ENCODE measurements around the gene RNFT2. TPM values are rescaled to one million over a fixed set of nuclear protein-coding genes. Genes with fewer than 3 reads are reported as not detected.

RNFT2 gene
- total RNA-seq, 1 experiment from 2014 or later: 12.6 TPM

DNA sequence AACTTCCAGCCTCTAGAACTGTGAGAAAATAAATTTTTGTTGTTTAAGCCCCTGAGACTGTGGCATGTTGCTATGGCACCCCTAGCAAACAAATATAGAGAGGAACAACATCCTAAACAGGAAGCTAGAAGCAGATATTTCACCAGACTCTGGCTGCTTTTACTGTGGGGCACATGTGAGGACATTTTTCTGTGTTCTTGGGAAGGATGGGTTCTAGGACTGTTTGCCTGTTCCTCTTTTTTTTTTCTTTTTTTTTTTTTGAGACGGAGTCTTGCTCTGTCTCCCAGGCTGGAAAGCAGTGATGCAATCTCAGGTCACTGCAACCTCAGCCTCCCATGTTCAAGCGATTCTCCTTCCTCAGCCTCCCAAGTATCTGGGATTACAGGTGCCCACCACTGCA, 147.4 kb downstream of the RNFT2 start:
- no peak overlapping the region for H3K4me2 ChIP-seq (ENCODE audit: low read length)
- TF ChIP-seq, protein P1, sequence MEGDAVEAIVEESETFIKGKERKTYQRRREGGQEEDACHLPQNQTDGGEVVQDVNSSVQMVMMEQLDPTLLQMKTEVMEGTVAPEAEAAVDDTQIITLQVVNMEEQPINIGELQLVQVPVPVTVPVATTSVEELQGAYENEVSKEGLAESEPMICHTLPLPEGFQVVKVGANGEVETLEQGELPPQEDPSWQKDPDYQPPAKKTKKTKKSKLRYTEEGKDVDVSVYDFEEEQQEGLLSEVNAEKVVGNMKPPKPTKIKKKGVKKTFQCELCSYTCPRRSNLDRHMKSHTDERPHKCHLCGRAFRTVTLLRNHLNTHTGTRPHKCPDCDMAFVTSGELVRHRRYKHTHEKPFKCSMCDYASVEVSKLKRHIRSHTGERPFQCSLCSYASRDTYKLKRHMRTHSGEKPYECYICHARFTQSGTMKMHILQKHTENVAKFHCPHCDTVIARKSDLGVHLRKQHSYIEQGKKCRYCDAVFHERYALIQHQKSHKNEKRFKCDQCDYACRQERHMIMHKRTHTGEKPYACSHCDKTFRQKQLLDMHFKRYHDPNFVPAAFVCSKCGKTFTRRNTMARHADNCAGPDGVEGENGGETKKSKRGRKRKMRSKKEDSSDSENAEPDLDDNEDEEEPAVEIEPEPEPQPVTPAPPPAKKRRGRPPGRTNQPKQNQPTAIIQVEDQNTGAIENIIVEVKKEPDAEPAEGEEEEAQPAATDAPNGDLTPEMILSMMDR (conservative IDR thresholded peaks at IDR 0.05; ENCODE audit: low read depth, low read length): no peak
- TF ChIP-seq EZH2 (IDR thresholded peaks at IDR 0.05; ENCODE audit: low read length, unreplicated experiment): no peak
- no peak for TF ChIP-seq EZH2phosphoT487 (IDR thresholded peaks at IDR 0.05; ENCODE audit: borderline replicate concordance, low read length)
- no peaks in the 10 kb centered on the region for H3K9me3 ChIP-seq (ENCODE audit: low read length)
- H4K20me1 ChIP-seq (ENCODE audit: low read length): no peaks in the 10 kb centered on the region
- BruUV-seq (replicated peaks): no TSS peak
- DNase-seq (no peak), ATAC-seq (no peak)
- H2AFZ ChIP-seq (ENCODE audit: low read length): no peak overlapping the region
- H3K79me2 ChIP-seq (ENCODE audit: low read length): no peaks in the 10 kb centered on the region
- H3K9me2 ChIP-seq (replicated peaks; ENCODE audit: low read length): no peaks in the 10 kb centered on the region
- no peak overlapping the region for H3K9ac ChIP-seq (ENCODE audit: low read length)
- intact Hi-C loops (cut with micrococcal nuclease): no loop called here
- ChIA-PET POLR2A (ENCODE audit: unreplicated experiment) (no interaction called here), CTCF (interaction anchor here (0.7 kb wide), 1 partner anchor 608 kb away, joined by 9 read pairs; the partner anchor contains the start of gene MED13L)
- no peaks in the 10 kb centered on the region for H3K36me3 ChIP-seq (ENCODE audit: low read depth, low read length)
- peaks cover 13% of the 10 kb centered on the region for H3K27me3 ChIP-seq (ENCODE audit: low read length)
- no peaks in the 10 kb centered on the region for H3F3A ChIP-seq (ENCODE audit: low read length, unreplicated experiment)
- peaks cover 10% of the 10 kb centered on the region for H3K4me1 ChIP-seq (ENCODE audit: insufficient read depth, low read length)
- no peak overlapping the region for H3K27ac ChIP-seq (ENCODE audit: low read length)
- no peak overlapping the region for H3K4me3 ChIP-seq (ENCODE audit: low read length)

DNA sequence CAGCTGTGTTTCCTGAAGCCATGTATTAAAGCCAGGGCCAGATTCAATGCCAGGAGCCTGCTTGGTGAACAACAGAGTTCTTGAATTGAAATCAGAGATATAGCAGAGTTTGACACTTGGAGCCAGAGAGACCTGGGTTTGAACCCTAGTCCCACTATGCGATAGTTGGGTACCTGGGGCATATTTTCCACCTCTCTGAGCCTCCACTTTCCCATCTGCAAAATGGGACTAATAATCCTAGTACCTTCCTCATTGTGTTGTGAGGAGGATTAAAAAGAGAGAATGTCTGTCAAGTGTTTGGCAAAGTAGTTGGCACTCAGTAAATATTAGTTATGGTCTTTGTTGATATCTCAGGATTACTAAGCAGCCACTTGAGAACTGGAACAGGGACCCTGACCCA, 149.1 kb downstream of the RNFT2 start:
- ChIA-PET CTCF (interaction anchor here (0.6 kb wide), 1 partner anchor 314 kb away, joined by 3 read pairs; no protein-coding TSS in a partner anchor), POLR2A (ENCODE audit: unreplicated experiment) (no interaction called here)
- ATAC-seq: no peak
- no peak overlapping the region for H3K27ac ChIP-seq (ENCODE audit: low read length)
- H3K4me1 ChIP-seq (ENCODE audit: insufficient read depth, low read length): no peaks in the 10 kb centered on the region
- no peak overlapping the region for H3K4me2 ChIP-seq (ENCODE audit: low read length)
- no peak overlapping the region for H3K4me3 ChIP-seq (ENCODE audit: low read length)
- TF ChIP-seq, protein P1 (conservative IDR thresholded peaks at IDR 0.05; ENCODE audit: low read depth, low read length): no peak
- TF ChIP-seq EZH2 (IDR thresholded peaks at IDR 0.05; ENCODE audit: low read length, unreplicated experiment): no peak
- no peak for TF ChIP-seq EZH2phosphoT487 (IDR thresholded peaks at IDR 0.05; ENCODE audit: borderline replicate concordance, low read length)
- no peaks in the 10 kb centered on the region for H4K20me1 ChIP-seq (ENCODE audit: low read length)
- H2AFZ ChIP-seq (ENCODE audit: low read length): no peak overlapping the region
- no peaks in the 10 kb centered on the region for H3K36me3 ChIP-seq (ENCODE audit: low read depth, low read length)
- no peaks in the 10 kb centered on the region for H3K79me2 ChIP-seq (ENCODE audit: low read length)
- intact Hi-C loops (cut with micrococcal nuclease): no loop called here
- no peaks in the 10 kb centered on the region for H3K9me3 ChIP-seq (ENCODE audit: low read length)
- no peak for DNase-seq
- H3K9me2 ChIP-seq (replicated peaks; ENCODE audit: low read length): no peaks in the 10 kb centered on the region
- BruUV-seq (replicated peaks): no TSS peak
- peaks cover 3% of the 10 kb centered on the region; the same call in 1 of the 2 replicates for H3K27me3 ChIP-seq (ENCODE audit: low read length)
- H3F3A ChIP-seq (ENCODE audit: low read length, unreplicated experiment): no peaks in the 10 kb centered on the region
- no peak overlapping the region for H3K9ac ChIP-seq (ENCODE audit: low read length)

DNA sequence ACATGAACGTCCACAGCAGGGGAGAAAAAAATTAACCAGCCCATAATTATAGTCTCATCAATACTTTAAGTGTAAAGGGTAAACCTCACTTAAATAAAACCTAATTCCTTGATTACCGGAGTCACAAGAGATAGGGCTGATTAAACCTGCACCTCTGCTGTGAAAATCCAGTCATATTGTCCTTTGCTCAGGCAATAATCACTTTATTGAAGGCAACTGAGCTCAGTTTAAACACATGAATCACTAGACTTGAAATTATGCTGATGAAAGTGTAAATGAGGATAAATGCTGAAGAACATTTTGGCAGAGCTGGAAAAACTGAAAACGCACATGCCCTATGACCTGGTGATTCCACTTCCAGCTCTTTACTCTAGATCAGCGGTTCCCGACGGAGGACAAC, 149.8 kb downstream of the RNFT2 start:
- H3K36me3 ChIP-seq (ENCODE audit: low read depth, low read length): no peaks in the 10 kb centered on the region
- H4K20me1 ChIP-seq (ENCODE audit: low read length): no peaks in the 10 kb centered on the region
- H3F3A ChIP-seq (ENCODE audit: low read length, unreplicated experiment): no peaks in the 10 kb centered on the region
- DNase-seq (no peak), ATAC-seq (no peak)
- ChIA-PET CTCF (interaction anchor here (0.6 kb wide), 1 partner anchor 315 kb away, joined by 3 read pairs; no protein-coding TSS in a partner anchor), POLR2A (ENCODE audit: unreplicated experiment) (no interaction called here)
- H3K4me1 ChIP-seq (ENCODE audit: insufficient read depth, low read length): no peaks in the 10 kb centered on the region
- no peak overlapping the region for H3K9ac ChIP-seq (ENCODE audit: low read length)
- H3K4me3 ChIP-seq (ENCODE audit: low read length): no peak overlapping the region
- BruUV-seq (replicated peaks): no TSS peak
- intact Hi-C loops (cut with micrococcal nuclease): no loop called here
- H3K27me3 ChIP-seq (ENCODE audit: low read length): no peaks in the 10 kb centered on the region
- no peaks in the 10 kb centered on the region for H3K79me2 ChIP-seq (ENCODE audit: low read length)
- H2AFZ ChIP-seq (ENCODE audit: low read length): no peak overlapping the region
- TF ChIP-seq EZH2phosphoT487 (IDR thresholded peaks at IDR 0.05; ENCODE audit: borderline replicate concordance, low read length): no peak
- TF ChIP-seq, protein P1 (conservative IDR thresholded peaks at IDR 0.05; ENCODE audit: low read depth, low read length): no peak
- TF ChIP-seq EZH2 (IDR thresholded peaks at IDR 0.05; ENCODE audit: low read length, unreplicated experiment): no peak
- H3K4me2 ChIP-seq (ENCODE audit: low read length): no peak overlapping the region
- no peak overlapping the region for H3K27ac ChIP-seq (ENCODE audit: low read length)
- no peaks in the 10 kb centered on the region for H3K9me3 ChIP-seq (ENCODE audit: low read length)
- H3K9me2 ChIP-seq (replicated peaks; ENCODE audit: low read length): no peaks in the 10 kb centered on the region

All from PC-3 (cell line).